Posterior vena cava (tissue), 2 donors: Measurements from ENCODE around the gene WNT3A. TPM values are rescaled to one million over a fixed set of nuclear protein-coding genes. Genes with fewer than 3 reads are reported as not detected.
A peak's percentile ranks its signal among the peaks of the same experiment; 100 is the strongest.

Source experiments
- DNase-seq: peaks from one replicate; pipeline ENCODE4 v3.0.0-alpha.2; 2020; ENCODE audit warnings: low spot score
- intact Hi-C, 2 donors: fragments of 100-400 bp; cut with DNase I; formaldehyde crosslinking; loops; one replicate each; pipeline versions ENCODE4 v1.14.1 to v1.14.2; 2022 to 2023
- total RNA-seq, 2 donors: library from RNA; stranded (reverse); fragmentation: NEBNext Ultra II Directional; extraction: Animal tissue kit (Norgen Biotek cat#: 25700); gene quantifications; one replicate each; pipeline ENCODE4 v1.2.1, GENCODE V29; 2021
- donor health status: DM: yes; HTN: yes; CAD: no.
- donor health status: DM: yes; HTN: yes; CAD: no.

WNT3A gene
- total RNA-seq, 2 donors from 2014 or later, result not detected

- intact Hi-C loops, result no loop called here
- peak; percentile 29 for DNase-seq
Observed at GRCh38 chr1:227998374-227999055, 8.3 kb upstream of the WNT3A start.

GRCh38 chr1:227999056-227999930 is 7.5 kb upstream of the WNT3A start:
- DNase-seq, result peak; percentile 83
- intact Hi-C loops, result no loop called here

- DNase-seq, result no peak
- intact Hi-C loops, result no loop called here
Observed at GRCh38 chr1:228000416-228000815, 6.4 kb upstream of the WNT3A start.

- peak; percentile 40 for DNase-seq
- intact Hi-C loops, result no loop called here
Observed at GRCh38 chr1:228000836-228001563, 5.8 kb upstream of the WNT3A start.

- DNase-seq, result peak; percentile 73
- intact Hi-C loops, result no loop called here
Observed at GRCh38 chr1:228001738-228002535, 4.9 kb upstream of the WNT3A start.

GRCh38 chr1:228002792-228003191 is 4.0 kb upstream of the WNT3A start:
- intact Hi-C loops, result no loop called here
- no peak for DNase-seq

- no peak for DNase-seq
- intact Hi-C loops, result no loop called here
Observed at GRCh38 chr1:228003461-228004330, 3.1 kb upstream of the WNT3A start.

GRCh38 chr1:228004331-228004855 is 2.4 kb upstream of the WNT3A start:
- DNase-seq, result peak; percentile 66
- intact Hi-C loops, result no loop called here

- DNase-seq, result peak; percentile 66
- intact Hi-C loops, result no loop called here
Observed at GRCh38 chr1:228004856-228005462, 1.8 kb upstream of the WNT3A start.

GRCh38 chr1:228005511-228006033 is 1.2 kb upstream of the WNT3A start:
- intact Hi-C loops, result no loop called here
- DNase-seq, result peak; percentile 46

GRCh38 chr1:228006034-228006785 is 588 bp upstream of the WNT3A start:
- DNase-seq, result peak; percentile 74
- intact Hi-C loops, result no loop called here

- DNase-seq, result peak; percentile 58
- intact Hi-C loops, result no loop called here
Observed at GRCh38 chr1:228007049-228007800, 427 bp downstream of the WNT3A start.

- peak; percentile 57 for DNase-seq
- intact Hi-C loops, result no loop called here
Observed at GRCh38 chr1:228007801-228008341, 1.1 kb downstream of the WNT3A start.

GRCh38 chr1:228008391-228009115 is 1.8 kb downstream of the WNT3A start:
- intact Hi-C loops, result no loop called here
- DNase-seq, result peak; percentile 51
